ENCODE measurements around the gene DLG2.

DLG2 gene

DNA sequence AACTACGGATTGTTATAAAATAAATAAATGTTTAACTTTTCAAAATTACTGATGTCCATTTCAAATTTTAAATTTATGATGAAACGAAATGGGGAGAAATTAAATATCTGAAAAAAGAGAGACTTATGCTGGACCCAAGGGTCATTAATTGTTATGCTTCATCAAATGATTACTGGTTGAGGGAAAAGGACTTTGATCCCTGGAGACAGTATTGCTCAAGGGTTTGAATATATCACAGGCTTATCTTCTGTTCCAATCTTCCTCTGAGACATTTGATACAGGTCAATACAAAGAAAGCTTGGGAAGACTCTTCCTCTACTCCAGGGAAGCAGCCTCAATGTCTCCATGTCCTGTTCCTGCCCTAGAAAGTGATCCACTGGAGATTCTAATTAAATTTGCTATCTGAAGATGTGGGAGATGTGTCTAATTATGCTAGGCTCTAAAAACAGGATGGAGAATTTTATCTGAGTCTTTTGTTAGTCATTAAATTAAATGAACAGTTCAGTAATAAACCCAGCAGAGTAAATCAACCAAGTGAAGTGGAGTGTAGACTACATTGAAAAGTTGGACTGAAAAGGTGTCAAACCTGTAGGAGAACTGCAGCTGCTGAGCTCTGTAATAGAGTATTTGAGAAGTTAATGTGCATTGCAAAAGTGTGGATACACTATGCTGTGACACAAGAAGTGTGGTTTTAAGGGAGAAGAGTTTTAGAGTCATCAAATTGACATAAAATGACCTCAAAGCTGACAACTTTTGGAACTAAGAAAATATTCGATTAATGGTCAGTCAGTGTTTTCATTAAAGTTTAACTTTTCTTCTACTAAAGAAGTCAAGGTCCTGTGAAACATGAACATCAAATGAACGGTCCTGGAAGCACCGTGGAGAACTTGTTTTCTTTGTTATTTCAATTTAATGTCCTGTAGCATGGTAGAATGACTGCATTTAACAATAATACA, 1717.3 kb downstream of the DLG2 start:
- H3K4me3 ChIP-seq (ENCODE audit: low read depth, low read length), result no peak overlapping the region
- TF ChIP-seq, protein P1, sequence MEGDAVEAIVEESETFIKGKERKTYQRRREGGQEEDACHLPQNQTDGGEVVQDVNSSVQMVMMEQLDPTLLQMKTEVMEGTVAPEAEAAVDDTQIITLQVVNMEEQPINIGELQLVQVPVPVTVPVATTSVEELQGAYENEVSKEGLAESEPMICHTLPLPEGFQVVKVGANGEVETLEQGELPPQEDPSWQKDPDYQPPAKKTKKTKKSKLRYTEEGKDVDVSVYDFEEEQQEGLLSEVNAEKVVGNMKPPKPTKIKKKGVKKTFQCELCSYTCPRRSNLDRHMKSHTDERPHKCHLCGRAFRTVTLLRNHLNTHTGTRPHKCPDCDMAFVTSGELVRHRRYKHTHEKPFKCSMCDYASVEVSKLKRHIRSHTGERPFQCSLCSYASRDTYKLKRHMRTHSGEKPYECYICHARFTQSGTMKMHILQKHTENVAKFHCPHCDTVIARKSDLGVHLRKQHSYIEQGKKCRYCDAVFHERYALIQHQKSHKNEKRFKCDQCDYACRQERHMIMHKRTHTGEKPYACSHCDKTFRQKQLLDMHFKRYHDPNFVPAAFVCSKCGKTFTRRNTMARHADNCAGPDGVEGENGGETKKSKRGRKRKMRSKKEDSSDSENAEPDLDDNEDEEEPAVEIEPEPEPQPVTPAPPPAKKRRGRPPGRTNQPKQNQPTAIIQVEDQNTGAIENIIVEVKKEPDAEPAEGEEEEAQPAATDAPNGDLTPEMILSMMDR (IDR thresholded peaks at IDR 0.05; ENCODE audit: low read depth, low read length, missing control alignments), result no peak
- no peak for DNase-seq (ENCODE audit: low read depth)

DNA sequence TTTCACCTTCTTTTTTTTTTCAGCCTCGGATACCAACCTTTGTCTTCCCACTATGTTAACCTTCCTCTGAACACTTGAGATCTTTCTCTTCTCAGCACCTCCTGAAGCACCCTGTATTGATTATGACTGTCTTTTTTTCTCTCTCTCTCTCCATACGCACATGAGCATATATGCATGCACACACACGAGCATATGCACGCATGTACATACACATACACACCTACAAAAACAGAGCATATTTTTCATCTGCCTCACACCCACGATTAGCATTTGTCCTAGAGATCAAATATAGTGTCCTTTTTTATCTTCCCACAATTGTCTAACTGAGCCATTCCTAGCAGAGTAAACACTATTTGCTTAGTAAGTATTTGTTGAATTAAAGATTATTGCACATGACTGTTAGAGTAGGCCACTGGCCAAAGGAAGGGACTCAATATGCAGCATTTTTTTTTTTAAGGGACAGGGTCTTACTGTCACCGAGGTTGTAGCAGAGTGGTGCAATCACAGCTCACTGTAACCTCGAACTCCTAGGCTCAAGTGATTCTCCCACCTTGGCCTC, 1718.8 kb downstream of the DLG2 start:
- TF ChIP-seq, protein P1 (IDR thresholded peaks at IDR 0.05; ENCODE audit: low read depth, low read length, missing control alignments), result no peak
- H3K4me3 ChIP-seq (ENCODE audit: low read depth, low read length), result no peak overlapping the region

DNA sequence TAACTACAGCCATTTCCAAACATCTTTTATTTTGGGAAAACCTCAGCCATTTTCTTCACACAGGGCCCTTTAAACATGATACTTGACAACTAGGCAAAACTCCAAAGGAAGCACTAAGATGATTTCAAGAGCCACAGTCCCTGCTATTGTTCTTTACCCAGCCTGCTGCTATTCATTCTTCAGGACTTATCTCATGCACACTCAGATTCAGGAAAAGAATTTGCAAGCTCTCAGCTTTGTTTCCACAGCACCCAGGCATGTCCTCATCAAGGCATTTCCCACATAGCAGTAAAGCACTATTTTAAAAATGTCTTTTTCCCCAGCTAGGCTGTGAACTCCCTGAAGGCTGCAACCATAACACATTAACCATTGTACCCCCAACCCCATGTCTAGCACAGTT, 1731.6 kb downstream of the DLG2 start:
- TF ChIP-seq, protein P1 (IDR thresholded peaks at IDR 0.05; ENCODE audit: low read depth, low read length, missing control alignments), result no peak
- no peak for DNase-seq (ENCODE audit: low read depth)
- H3K4me3 ChIP-seq (ENCODE audit: low read depth, low read length), result no peak overlapping the region

More for the DNA sequence above, 1718.8 kb downstream of the DLG2 start:
- DNase-seq (ENCODE audit: low read depth), result no peak

DNA sequence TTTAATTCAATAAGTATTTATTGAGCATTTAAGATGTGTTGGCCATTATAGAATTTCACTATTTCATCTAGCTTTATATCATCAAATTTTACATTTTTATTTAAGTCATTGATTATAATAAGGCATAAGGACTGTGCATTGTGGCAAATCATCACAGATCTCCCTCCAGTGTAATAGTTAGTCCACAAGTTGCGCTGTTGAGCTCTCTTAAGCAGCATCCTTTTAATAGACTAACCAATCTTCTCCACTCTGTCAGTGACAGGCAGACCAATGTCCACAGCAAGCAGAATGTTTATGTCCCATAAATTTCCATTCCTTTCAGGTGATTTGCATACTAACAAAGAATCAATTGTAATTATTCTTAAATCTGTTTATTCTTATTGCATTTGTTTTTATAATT, 1745.7 kb downstream of the DLG2 start:
- TF ChIP-seq, protein P1 (IDR thresholded peaks at IDR 0.05; ENCODE audit: low read depth, low read length, missing control alignments), result peak; percentile 33
- no peak for DNase-seq (ENCODE audit: low read depth)

DNA sequence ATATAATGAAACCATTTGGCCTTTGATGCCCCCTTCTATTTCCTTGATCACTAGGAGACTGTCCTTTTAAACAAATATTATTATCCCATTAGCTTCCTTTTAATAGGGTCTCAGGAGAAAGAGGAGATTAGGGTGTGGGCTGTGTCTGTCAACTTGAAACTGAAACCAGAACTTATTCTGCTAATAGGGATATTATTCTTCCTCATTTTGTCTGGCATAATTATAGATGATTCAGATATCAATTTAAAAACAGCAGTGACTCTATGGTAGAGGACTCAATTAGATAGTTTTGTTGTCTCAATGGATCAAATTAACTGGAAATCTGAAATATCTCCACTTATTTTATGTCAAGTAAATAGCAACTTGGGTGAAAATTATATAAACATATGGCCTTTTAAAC, 1756.1 kb downstream of the DLG2 start:
- DNase-seq (ENCODE audit: low read depth), result no peak
- TF ChIP-seq, protein P1 (IDR thresholded peaks at IDR 0.05; ENCODE audit: low read depth, low read length, missing control alignments), result no peak

More for the DNA sequence above, 1745.7 kb downstream of the DLG2 start:
- no peak overlapping the region for H3K4me3 ChIP-seq (ENCODE audit: low read depth, low read length)

DNA sequence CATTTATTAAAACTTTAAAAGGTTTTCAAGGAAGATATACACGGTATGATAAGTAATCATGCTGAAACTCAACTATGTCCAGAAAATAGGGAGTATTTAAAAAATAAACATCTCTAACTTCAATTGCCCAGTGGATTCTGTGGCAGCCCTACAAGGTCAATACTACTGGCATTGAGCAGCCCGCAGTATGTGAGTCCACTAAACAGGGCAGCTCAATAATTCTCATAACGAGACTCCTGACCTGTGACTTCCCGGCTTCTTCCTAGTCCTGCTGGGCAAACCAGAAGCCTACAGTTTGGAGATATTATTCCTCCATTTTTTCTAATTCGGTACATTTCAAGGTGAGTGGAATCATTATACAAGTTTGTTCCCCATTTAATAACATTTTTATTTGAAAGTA, 1760.5 kb downstream of the DLG2 start:
- no peak for DNase-seq (ENCODE audit: low read depth)
- TF ChIP-seq, protein P1 (IDR thresholded peaks at IDR 0.05; ENCODE audit: low read depth, low read length, missing control alignments), result no peak
- no peak overlapping the region for H3K4me3 ChIP-seq (ENCODE audit: low read depth, low read length)

More for the DNA sequence above, 1756.1 kb downstream of the DLG2 start:
- no peak overlapping the region for H3K4me3 ChIP-seq (ENCODE audit: low read depth, low read length)

Measured in GM12864 (cell line).